ENCODE results near the gene SVOPL.

Gene SVOPL

GRCh38 chr7:138658889-138659288 lies 42.3 kb downstream of the SVOPL start:
- no peak for DNase-seq

GRCh38 chr7:138657854-138658386 lies 43.2 kb downstream of the SVOPL start:
- no peak for DNase-seq

DNA sequence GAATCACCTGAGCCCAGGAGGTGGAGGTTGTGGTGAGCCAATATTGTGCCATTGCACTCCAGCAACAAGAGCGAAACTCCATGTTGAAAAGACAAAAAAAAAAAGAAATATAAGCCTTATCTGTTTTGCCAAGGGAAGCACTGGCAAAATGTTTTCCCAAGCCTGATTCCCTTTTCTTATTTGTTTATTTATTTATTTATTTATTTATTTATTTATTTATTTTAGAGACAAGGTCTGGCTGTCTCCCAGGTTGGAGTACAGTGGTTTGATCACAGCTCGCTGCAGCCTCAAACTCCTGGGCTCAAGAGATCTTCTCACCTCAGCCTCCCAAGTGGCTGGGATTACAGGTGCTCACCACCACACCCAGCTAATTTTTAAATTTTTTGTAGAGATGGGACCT lies 44.2 kb downstream of the SVOPL start:
- DNase-seq: no peak

GRCh38 chr7:138654616-138655015 lies 46.5 kb downstream of the SVOPL start:
- no peak for DNase-seq

DNA sequence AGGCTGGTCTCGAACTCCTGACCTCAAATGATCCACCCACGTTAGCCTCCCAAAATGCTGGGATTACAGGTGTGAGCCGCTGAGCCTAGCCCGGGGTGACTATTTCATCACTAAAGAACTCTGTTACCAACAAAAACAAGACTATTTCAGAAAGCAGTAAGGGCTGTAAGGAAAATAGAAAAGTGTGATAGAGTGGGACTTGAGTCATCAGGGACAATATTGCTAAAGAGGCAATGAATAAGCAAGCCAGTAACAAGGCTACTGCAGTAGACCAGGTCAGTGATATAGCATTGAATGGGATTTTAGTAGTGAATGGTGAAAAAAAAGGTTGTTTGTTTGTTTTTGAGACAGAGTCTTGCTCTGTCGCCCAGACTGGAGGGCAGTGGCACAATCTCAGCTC lies 51.7 kb downstream of the SVOPL start:
- DNase-seq: no peak

DNA sequence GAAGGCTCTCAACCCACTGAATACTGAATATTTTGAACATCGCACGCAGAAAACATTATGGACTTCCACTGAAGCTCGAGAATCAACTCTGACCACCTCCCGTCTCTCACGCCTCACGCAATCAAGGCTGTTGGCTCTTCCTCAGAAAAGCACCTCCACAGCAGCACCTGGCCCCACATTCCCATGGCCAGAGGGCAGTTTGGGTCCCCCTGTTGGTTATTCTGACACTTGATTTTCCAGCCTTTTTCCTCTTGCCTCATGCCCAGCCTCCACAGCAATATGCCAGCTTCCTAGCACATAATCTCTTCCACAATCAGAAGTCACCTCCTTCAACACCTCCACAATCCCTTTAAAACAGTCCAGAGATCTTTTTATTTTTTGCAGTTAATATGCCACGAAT lies 55.9 kb downstream of the SVOPL start:
- DNase-seq: no peak

DNA sequence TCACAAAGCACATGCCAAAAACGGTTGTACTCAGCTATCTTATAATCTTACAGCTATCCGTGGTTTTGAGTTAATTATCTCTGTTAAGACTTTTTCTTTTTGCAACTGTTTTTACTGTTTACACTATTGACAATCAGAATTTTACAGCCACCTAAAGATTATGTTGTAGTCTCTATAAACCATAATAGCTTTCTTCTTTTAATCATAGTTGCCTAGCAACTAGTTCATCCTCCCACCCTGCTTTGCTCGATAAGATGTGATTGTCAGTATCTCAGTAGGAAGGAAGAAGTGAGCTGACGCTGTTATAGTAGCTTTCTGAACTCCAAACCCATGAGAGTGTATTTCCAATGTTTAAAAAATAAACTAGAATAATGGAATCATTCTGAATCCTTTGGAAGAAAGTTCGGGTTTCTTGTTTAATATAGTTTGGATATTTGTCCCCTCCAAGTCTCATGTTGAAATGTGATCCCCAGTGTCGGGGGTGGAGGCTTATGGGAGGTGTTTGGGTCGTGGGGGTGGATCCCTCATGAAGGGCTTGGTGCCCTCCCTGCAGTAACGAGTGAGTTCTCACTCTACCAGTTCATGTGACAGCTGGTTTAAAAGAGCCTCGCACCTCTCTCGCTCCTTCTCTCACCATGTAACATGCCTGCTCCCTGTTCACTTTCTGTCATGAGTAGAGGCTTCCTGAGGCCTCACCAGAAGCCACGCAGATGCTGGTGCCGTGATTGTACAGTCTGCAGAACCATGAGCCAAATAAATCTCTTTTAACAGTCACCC lies 68.1 kb downstream of the SVOPL start:
- no peak for DNase-seq

DNA sequence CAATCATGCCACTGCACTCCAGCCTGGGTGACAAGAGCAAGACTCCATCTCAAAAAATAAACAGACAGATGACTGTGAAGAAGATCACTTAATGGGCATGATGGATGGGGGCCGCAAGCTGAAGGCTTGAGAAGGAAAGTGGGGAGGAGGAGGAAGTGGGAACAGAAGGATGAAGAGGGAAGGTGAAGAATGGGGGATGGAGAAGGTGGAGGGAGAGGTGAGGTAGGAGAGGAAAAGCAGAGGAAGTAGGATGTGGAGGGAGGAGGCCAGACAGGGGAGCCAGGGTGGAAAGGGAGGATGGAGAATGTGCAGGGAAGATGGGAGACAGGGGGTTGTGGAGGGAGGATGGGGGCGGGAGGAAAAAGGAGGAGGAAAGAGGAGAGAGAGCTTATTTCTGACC lies 68.8 kb downstream of the SVOPL start:
- no peak for DNase-seq

DNA sequence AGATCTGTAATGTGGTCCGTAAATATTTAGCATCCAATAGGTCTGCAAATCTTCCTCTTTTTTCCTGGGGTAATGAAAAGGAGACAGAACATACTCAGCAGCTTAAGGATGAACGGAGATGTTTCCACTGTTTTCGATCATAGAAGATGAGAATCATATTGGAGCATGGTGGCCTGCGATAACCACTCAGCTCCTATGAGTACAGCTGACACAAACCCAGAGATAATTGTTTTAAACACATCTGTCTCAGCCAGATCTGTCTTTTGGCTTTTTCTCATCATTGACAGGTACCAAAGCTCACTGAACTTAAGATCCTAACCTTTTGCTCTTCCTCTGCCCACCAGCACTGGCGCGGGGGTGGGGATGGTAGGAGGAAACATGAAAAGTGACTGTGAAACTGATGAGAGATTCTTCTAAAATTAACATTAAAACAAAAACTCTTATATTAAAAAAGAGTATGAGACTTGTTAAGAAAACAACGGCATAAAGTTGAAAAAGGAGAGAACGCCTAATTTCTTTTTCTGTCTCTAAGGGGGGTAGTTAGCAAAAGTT lies 71.0 kb downstream of the SVOPL start:
- DNase-seq: no peak

DNA sequence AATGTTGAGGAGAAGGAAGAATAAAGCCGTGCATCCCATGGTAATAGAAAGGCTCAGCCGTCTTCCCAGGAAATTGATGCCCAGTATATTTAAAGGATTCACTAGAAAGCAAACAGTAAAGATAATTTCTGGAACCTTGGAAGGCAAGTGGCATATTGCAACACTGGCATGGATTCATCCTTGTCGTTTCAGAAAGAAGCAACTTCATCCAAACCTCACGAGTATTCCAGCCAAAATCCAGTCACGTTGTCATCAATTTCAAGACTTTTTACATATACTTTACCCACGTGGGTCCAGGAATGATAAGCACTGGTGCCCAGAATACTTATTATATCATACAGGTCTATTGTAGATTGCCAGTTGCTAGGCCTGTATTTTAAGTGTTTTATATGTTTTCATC lies 73.8 kb downstream of the SVOPL start:
- DNase-seq: no peak

DNA sequence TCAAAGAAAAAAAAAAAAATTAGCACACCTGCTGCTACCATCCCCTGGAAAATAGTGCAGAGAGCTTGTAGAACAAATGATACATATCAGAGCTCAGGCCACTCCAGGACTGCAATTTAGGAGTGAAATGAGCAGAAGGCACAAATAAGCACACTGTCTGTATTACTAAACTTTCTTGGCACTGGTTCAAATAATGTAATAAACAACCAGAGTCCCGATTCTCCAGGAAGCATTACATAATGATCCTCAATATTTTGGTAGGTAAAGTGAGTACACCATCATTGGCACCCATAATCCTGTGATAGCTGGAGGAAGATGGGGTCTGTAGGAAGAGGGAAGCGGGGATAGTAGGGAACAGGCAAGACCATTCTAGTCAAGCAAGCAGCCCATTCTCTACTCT lies 74.3 kb downstream of the SVOPL start:
- no peak for DNase-seq

- DNase-seq: no peak
Observed at GRCh38 chr7:138625849-138626230, 75.3 kb downstream of the SVOPL start.

GRCh38 chr7:138625084-138625848 lies 75.9 kb downstream of the SVOPL start:
- no peak for DNase-seq

- DNase-seq: no peak
Observed at GRCh38 chr7:138622841-138623240, 78.3 kb downstream of the SVOPL start.

GRCh38 chr7:138618933-138619332 lies 82.2 kb downstream of the SVOPL start:
- no peak for DNase-seq

DNA sequence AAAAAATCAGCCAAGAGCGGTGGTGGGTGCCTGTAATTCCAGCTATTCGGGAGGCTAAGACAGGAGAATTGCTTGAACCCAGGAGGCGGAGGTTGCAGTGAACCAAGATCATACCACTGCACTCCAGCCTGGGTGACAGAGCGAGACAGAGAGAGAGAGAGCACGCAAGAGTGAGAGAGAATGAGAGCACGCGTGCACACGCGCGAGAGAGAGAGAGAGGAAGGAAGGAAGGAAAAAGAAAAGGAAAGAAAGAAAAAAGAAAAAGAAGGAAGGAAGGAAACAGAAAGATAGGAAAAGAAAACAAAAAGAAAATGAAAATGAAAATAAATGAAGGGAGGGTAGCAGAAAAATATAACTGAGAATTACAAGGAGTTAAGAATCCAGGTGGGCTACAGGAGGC lies 82.7 kb downstream of the SVOPL start:
- DNase-seq: no peak

- DNase-seq: no peak
Observed at GRCh38 chr7:138616085-138616484, 85.1 kb downstream of the SVOPL start.

DNA sequence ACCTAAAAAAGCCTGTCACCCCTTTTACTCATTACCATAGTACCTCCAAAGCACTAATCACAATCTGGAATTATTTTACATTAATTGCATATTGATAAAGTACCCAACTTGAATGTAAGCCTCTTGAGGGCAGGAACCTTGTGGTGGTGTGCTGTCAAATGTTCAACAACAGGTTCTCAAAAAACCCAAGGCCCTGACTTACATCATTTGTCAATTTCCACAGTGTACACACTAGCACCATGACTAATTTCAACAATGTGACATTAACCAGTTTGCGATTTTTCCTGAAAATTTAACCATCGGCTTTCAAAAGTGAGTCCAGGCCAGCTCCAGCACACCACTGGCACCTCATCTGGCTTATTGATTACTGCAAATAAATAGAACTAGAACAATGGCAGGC lies 87.5 kb downstream of the SVOPL start:
- no peak for DNase-seq

DNA sequence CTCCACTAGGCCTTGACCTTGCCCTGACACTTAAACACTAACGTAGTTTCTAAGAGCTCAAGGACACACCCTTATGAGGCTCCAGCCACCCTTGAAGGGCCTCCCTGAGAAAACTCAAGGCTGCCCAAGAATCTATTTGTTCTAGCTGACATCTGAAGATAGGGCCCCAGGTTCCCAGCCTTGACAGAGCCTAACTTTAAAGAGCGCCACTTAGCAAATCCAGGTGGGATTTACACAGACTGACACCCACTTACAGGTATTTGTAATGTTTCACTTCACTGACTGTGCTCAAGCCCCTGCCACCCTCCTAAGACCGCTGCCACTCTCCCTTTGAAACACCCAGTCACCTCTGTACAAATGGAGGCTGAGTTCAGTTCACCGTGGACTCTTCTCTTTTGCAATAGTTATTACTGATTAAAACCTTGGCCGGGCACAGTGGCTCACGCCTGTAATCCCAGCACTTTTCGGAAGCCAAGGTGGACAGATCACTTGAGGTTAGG lies 90.4 kb downstream of the SVOPL start:
- DNase-seq: no peak

- peak; percentile 8 for DNase-seq
Observed at GRCh38 chr7:138608275-138608674, 92.9 kb downstream of the SVOPL start.

DNA sequence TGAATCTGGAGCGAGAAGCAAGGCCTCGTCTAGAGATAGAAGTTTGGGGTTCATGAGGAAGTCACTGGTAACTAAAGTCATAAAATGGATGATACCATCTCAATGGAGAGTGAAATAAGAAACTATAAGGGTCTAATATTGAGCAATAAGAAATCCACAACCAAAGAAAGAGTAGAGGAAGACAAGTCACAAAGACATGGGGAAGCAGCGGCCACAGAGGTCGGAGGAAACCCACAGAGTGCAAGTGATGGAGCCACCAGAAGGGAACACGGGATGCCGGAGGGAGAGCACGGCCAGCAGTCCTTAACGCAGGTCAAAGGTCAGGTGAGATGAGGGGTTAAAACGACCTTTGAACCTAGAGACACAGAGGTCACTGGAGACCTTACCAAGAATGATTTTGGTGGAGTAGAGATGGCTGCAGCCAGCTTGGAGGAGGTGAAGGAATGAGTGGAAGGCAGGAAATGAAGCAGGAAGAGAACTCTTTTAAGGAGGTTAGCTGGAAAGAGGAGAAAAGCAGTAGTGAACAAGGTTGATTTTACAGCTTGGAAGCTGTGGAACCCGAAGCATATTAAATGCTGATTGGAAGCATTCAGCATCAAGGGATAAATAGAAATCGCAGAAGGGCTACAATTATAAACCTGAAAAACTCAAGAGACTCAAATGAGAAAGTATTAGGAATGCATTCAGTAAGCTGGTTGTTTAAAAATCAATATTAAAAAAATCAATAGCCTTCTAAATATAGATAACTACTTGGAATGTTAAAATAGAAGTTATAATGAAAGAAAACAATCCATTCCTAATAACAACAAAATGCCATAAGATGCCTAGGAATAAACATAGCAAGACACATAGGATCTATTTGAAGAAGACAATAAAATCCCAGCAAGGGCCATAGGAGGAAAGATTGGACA lies 93.7 kb downstream of the SVOPL start:
- DNase-seq: no peak

DNA sequence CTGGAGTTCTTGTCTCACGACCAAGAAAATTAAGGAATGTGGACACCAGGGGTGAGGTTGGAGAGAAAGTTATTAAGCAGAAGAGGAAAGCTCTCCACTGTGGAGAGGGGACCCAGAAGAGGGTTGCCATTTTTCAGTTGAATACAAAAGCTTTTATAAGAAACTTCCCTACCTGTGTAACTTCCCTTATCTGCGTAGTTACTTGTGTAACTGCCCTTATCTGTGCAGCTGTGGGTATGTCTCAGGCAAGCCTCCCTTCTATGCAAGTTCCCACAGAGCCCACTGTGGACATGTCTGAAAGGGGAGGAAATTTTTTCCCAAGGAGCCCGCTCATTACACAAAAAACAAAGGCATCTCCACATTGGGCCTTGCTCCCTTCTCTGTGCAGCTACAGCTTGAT lies 94.9 kb downstream of the SVOPL start:
- DNase-seq: no peak
